Islet precursor cell (in vitro differentiated cells): Measurements from ENCODE around the gene ATXN7L1.

Source experiments
- DNase-seq: peaks from one replicate; pipeline ENCODE4 v3.0.0-alpha.2; 2018

ATXN7L1 gene

DNA sequence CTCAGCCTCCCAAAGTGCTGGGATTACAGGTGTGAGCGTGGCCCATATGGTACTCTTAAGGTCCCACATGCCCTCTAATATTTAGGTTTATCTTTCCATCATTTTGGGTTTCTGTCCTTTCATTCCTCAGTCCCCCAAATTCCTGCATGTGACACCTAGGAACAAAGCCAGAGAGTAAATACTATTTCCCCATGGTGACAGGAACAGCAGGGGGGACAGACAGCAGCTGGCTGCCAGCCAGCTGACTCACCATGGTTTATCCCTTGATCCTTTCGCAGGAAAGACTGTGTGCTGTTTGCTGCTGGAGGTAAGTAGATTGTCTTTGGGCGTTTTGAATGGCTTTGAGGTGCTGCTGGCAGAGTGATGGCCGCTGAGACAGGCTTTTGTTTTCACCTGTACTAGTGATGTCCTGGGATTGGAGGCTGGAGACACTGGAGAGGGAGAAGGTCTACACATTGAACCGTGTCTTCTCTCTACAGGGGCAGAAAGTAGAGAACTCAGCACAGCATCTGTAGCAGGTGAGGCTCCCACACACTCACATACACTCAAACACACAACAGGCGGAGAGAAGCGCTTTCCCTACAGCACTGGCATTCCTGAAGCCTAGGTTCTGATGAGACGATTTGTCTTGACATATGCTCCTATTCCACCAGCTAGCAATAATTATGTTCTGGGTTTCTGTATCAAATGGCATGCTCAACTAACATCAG is 211.4 kb downstream of the ATXN7L1 start:
- DNase-seq = peak; percentile 83

DNA sequence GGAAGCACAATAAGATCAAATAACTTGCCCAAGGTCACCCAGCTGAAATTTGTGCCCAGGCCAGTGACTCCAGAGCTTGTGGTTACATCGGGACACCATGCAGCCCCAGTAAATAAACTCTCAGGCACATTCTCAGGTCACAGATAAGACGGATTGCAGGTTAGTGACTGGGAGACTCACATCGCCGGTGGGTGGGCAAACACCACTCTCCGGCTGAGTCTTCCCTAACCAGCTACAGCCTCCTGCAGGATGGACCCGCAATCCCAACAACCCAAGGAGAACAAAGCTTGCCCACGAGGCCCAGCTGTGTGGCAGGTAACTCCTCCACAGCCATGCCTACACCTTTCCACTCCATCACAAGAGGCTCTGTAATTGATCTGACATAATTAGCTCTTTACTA is 213.4 kb downstream of the ATXN7L1 start:
- no peak for DNase-seq

DNA sequence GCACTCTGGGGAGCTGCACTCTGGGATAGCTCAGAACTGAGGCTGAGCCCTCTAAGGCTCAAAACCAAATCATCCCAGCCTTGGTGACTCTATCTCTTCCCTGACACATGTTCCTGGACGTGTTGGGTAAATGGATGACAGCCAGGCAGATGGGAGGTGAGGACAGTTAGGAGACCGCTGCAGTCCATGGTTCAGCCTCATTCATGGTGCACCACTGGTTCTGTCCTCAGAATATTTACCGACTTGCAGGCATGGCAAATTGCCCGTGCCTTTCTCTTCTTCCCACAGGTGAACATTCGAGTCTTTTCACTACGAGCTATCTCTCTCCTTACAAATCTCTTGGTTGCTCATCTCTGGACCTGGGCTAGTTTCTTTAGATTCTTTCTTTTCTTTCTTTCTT is 214.8 kb downstream of the ATXN7L1 start:
- no peak for DNase-seq

DNA sequence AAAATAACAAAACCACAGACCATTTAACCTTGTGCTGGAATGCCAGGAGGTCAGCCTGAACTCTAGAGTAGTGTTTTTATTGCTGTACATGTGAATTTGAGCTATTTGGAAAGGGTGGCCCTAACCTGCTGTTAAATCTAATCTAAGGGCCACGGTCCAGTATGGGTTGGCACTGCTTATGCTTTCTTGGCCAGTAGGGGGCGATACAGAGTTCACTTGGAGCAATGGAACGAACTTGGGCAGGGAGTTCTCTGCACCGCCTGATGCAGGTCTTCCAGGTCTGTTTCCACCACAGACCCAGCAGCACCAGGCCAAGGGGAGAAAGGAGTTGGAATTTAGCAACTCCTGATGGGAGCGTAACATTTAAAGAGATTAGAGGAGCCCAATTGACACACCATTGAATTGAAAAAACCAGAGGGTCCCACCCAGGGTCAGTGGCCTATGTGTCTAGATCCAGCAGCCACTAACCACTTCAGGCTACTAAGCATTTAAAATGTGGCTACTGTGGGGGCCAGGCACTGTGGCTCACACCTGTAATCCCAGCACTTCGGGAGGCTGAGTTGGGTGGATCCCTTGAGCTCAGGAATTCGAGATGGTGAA is 219.4 kb downstream of the ATXN7L1 start:
- peak; percentile 67 for DNase-seq

DNA sequence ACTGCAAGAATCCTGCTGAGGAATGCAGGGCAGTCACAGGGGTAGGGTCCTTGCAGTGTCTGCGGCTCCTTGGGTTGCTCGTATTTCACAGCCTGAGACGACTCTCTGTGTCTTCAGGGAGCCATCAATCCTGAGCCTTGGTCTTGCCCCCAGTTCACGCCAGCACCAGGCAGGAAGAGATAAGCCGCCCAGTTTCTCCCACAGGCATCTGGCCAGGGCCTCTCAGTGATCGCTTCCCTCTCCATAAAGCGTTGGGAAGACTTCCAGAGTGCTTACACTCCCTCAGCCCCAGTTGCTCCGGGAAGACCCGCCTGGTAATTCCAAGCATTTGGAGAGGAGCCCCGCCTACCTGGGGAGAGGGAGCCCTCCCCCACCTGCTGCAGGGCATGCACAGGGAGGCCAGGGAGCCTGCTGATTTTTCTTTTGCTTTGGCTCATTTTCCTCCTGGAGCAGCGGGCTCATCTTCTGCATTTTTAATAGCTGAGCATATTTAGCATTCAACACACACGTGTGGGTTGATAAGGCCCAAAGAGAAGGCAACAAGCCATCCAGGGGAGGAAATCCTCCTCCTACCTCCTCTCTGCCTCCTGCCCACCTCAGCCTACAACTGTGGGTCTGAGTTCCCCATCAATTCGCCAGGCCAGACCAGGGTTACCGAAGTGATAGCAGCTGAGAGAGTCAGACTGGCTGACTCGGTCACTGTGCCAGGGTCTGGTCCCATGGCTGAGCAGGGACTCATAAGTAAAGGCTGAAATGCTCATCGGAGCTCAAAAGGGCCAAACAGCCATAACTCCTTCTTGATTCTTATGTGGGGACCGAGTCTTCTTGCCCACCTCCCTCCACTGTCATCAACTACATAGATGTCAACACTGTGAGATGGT is 220.7 kb downstream of the ATXN7L1 start:
- peak; percentile 91 for DNase-seq

DNA sequence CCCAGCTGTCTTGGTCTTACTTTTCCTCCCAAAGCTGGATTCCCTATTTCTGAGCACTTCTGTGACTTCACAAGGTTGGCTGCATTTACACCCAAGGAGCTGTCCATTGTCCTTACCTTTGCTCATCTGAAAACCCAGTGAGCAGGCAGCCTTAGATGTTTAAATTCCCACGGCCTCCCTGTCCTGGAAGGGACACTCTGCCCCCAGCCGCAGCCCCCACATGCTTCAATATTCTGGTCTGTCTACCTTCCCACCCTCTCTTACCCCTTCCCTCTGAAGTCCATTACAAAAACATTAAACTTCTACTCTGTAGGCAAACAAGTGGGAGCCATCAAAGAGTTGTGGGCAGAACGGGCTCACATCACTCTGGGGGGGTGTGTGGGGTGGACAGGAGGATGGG is 221.3 kb downstream of the ATXN7L1 start:
- DNase-seq = peak; percentile 85

DNA sequence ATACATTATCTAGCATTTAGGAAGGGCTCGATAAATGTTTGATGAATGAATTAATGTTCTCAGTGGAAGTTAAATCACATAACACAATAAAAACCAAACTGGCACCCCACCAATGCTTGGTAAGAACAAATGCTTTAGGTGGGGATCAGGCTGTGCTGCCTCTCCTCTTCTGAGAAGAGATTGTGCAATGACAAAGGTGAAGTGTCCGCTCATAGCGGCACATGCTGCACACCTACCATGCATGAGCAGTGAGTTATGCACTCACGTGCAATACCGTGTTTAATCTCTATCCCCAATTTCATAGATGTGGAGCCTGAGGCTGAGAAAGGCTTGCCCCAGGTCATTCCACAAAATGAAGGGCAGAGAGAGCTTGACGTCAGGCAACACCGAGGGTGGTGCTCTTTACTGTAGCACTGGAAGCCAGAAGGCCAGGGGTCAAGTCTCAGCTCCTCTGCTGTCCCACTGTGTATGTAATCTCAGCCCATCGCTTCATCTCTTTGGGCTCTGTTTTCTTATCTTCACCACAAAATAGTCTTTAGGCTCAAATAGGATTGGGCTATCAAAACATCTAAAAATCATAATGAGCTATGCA is 222.2 kb downstream of the ATXN7L1 start:
- no peak for DNase-seq

DNA sequence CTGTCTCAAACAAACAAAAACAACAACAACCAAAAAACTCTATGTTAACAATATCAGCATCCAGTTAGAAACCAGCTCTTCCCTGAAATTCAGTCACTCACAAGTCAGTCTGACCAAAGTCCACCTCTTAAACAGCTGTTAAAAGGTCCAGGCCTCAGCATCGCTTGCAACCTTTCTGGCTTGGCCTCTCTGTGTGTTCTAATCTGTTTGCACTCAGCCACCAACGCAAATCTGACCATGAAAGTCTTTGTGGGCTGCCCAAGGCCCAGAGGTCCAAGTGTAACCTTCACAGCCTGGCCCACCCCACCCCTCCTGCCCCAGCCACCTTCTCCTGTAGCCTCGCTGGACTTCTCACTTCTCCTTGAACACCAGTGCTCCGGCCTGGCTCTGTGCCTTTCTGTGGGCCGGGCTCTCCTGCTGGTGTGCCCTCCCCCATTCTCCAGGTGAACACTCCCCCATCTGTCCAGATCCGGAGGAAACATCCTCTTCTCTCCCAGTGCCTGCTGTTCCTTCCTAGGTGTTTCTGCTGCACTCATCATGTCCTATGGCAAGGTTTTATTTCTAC is 222.9 kb downstream of the ATXN7L1 start:
- DNase-seq = no peak

DNA sequence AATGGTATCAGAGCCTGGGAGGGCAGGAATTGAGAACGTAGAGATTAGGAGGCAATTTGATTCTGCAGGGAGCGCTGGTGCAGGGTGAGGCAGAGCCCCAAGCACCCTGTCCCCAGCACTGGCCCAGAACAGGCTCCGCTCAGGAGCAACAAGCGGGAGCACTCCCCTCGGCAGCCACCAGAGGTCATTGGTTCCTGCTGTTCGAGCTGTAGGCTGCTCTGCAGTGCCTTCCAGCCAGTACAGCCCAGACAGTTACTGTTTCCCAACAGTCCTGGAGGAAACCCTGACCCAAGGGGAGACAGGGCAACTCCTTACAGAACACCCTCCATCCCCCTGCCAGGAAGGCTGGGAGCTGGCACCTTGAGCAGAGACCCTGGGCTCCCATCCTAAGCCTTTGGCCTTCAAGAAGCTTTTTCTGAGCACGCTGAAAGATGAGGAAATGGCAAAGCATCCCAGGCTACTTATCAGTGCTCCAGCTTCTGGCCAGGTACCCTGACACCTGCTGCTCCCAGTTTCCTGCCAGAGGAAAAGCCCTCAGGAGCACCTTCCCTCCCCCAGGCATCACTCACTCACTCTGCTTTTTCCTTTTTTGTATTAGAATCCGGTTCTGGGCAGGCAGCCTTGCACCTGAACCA is 223.9 kb downstream of the ATXN7L1 start:
- DNase-seq = peak; percentile 93

DNA sequence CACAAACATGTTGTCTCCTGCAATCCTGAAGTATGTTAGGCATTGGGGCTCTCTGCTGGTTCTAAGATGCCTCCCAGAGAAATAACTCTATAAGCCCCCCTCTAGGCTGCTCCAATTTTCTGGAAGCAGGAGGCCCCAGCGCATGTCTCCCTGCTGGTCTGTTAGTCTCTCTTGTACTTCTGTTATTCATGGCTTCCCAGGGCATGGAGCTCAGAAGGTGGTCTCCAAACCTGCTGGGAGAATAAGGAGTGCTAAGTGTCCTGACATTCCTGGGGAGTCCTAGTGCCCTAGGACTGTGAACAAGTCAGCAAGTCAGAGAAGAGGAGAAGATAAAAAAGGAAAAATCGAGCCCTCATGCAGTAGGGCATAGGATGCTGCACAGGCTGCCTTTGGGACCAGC is 224.6 kb downstream of the ATXN7L1 start:
- DNase-seq = no peak

DNA sequence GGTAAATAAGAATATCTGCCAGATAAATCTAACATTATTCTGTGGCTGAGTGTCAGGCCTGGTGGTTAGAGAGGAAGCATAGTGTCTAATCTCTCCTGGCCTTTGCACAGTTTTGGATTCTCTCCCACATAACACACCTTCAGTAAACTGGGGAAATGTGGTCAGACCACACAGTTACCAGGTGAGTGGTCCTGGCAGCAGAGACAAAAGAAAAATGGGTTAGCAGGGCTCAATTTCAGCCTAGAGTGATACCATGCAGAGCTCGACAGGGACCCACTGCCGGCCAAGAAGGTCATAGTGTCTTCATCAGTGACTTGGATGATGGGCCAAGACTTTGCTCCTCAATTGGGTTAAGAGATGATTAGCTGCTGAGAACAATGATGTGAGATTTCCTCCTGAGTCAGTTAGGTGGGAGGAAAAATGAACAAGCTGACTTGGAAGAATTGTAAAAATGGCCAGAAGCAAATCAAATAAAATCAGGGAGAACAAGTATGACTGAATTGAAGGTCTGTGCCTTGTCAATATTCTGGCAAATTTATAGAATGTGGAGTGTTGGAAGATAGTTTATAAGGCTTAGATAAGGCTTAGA is 225.9 kb downstream of the ATXN7L1 start:
- DNase-seq = no peak

DNA sequence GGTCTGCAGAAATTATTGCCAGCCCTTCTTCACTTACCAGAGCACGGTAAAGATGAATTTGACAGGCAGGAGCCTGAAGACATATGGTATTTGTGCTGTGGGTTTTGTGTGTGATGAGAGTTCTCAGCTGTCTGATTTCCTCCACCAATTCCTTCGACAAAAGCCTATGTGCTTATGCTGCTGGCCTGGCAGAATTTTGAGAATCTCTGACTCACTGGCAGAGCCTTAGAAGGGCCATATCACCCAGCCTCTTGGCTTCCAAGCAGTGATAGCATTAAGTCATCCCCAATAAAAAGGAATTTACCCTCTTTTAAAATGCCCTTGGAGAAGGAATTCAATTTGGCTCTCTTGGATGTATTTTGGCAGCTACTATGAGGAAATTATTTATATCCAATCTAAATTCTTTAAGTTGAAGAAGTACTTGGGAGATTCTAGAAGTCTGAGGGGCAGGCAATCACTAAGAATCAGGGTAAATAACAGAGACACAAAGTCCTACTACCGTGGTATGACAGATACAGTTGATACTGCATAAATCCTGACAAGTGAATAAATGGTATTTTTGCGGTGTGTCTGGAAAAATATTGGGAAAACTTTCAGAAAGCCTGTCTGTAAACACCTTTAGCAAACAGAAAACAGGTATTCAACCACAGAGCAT is 226.5 kb downstream of the ATXN7L1 start:
- no peak for DNase-seq

DNA sequence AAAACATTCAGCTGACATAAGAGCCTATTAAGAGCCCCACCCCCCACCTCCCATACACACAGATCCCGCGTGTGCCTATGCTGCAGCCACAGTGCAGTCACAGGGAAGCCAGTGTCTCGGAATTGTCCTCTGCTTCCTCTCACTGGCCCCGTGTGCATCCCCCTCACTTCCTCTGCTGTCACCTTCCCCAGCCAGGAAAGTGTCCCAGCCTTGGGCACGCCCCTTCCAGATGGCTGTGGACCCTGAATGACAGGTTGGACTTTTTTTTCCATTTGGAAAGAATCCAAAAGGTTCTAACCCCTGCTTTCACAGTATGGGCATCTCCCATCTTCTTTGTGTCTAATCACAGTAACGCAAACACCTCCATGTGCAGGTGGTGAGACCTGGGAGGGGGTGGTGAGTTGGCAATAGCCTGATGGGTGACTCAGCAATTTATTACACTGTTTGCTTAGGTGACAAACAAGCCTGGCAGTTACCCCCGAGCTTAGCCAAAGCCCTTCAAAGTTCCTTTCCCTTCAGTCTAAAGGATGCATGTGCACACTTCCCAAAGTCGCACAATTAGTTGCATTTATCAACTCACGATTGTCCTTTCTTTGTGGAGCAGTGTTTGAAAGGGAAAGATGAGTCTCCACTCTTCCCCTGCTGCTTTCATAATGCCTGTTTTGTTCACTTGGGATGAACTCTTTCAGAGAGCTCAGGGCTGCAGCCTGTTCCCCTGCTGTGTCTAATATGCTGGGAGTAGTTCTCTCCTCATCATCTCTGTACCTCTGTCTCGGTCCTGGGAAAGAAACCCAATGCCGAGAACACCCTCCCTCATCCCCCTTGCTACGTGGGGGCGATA is 227.6 kb downstream of the ATXN7L1 start:
- DNase-seq = no peak

DNA sequence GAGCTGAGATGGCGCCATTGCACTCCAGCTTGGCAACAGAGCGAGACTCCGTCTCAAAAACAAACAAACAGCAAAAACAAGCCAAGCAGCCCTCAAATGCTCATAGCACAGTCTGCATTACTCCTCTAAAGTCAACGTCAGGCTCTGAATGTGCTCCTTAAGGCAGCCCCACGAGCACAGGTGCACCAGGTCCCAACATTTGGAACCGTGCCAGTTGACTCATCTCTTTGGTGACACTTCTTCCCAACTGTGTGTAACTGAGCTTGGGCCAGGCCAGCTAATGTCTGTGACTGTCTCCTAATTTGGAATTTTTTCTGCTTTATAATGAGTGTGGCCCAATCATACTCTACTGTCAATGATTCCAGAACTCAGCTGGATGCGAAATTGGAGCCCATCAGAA is 228.8 kb downstream of the ATXN7L1 start:
- no peak for DNase-seq

DNA sequence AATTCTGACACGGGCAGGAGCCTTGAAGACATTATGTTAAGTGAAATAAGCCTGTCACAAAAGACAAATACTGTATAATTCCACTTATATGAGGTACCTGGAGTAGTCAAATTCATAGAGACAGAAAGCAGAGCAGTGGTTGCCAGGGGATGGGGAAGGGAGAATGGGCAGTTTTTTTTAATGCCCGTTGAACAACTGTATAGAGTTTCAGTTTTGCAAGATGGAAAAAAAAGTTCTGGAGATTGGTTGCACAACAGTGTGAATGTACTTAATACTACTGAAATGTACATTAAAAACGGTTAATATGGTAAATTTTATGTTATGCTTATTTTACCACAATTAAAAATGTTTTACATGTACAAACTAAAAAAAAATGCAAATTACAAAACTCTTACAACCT is 231.5 kb downstream of the ATXN7L1 start:
- no peak for DNase-seq

DNA sequence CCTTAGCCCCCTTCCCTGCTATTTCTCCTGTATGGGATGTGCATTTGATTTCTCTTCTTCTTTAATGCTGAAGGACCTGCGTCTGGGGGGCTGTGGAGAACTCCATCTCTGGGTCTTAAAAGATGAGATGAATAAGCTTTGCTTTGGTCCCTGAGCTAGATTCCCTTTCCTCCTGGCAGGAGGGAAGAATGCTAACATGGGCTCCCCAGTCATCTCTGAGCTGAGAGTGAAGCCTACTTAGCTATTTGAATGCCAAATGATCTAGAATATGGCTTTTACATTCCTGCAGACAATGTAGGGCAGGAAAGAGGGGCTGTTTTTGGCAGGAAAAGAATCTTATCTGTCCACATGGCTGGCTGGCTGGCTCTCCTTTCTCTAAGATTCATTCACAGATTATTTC is 232.5 kb downstream of the ATXN7L1 start:
- no peak for DNase-seq

DNA sequence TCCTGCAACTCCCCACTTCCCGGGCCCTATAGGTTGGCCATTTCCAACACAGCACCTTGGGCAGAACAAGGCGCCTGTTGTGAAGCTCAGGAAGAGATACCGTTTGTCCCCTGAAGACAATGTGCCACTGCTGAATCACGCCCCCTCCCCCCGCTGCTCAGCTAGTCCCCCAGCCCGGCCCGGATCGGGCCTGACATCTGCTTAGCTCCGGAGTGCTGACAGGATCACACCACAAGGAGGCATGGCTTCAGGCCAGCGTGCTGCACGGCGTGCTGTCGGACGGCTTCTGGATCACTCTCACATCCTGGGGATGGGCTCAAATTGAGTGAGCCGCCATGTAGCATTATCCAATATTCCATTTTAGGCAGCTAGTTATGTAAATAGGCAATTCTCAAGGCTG is 233.0 kb downstream of the ATXN7L1 start:
- DNase-seq = peak; percentile 86

DNA sequence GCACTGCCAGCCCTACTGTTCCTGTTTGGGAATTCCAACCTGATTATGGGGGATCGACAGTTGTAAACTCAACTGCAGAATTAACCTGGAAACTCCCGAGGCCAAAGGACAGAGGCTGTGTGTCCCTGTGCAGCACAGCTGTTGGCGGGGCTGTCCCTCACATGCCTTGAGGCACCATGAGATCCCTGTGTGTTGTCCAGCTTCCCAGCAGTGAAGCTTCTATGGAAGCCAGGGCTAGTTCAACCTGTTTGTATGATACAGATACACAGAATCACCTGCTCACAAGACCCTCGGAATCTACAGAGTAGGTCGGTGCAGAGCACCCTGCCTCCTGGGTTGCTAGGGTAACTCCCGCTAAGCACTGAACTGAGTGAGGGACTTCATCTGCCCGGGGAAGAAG is 234.1 kb downstream of the ATXN7L1 start:
- peak; percentile 62 for DNase-seq

DNA sequence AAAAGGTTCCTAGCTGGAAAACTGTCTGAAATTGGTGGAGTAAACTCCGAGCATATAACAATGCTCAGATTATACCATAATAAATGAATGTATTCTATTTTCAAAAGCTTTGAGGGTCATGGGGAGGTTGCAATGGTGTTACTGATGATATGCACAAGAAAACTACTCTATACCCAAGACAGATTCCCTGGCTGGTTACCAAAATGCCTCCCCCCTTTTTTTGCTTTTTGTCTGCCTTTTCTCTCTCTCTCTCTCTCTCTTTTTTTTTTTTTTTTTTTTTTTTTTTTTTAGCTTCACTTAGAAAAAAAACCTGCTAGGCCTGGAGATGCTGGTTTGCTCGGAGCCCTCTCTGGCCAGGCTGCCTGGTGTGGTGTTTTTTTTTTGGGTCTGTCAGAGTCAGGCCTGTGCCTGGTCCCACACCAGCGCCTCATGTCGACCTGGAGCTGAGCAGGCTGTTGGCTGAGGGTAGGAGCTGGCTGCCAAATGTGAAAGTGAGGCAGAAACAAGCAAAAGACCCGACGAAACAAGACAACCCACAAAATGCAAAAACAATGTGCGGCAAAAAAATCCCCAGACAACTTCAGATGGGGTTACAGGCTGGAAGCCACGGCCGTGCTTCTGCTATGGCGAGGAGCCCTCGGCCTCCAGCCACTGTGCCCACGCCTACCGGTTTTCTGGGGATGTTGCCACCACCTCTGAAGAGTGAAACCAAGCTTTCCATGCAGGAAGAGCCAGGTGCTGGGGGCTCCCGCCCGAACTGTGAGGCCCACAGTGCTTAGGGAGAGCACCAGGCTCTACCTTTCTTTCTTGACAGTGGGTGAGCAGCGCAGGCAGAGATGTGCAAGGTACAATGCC is 235.2 kb downstream of the ATXN7L1 start:
- DNase-seq = no peak
